ENCODE data around the gene HBP1.
"Not testable (repeated sequence)": the region's sequence is repeated elsewhere in the genome, so short reads cannot be mapped to it uniquely, and the experiment has no call there.

HBP1 gene

GRCh38 chr7:107232568-107233090 is 63.8 kb downstream of the HBP1 start:
- DNase-seq, result no peak

- no peak for DNase-seq
Measured at GRCh38 chr7:107233174-107233573, 64.4 kb downstream of the HBP1 start.

GRCh38 chr7:107233981-107234380 is 65.2 kb downstream of the HBP1 start:
- DNase-seq, result no peak

DNA sequence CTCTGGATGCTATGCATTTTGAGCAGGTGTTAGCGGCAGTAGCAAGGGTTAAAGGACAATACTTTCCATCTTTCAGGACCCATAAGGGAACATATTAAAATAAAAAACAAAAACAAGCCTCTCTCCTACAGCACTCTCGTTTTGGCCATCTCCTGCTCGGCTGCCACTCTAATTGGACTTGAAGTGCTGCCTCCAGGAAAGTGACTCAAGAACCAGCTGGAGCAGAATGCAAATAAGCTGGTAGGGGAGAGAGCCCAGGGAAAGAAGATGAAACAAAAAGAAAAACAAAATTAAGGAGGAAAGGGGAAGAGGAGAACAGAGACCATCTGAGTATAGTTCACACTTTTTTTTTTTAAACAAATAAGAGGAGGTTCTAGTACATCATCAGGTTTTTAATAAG is 65.6 kb downstream of the HBP1 start:
- no peak for DNase-seq

GRCh38 chr7:107236862-107237261 is 68.1 kb downstream of the HBP1 start:
- DNase-seq, result no peak

DNA sequence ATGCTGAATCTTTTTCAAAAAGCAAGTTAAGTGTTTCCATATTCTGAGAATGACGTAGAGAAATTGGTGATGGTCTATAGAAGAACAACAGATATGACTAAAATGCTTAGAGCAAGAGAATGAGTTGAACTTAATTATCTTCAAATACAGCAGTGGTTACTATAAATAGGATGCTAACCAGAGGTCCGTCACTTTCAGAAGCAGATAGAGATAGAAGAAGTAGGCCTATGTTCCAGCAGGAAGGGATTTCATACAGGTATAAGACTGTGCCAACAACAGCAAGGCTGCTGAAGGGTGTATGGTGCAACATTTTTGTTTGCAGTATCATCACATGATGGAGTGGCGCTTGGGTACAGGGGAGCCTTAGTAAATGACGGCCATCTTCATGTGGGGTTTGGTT is 68.6 kb downstream of the HBP1 start:
- DNase-seq, result no peak

DNA sequence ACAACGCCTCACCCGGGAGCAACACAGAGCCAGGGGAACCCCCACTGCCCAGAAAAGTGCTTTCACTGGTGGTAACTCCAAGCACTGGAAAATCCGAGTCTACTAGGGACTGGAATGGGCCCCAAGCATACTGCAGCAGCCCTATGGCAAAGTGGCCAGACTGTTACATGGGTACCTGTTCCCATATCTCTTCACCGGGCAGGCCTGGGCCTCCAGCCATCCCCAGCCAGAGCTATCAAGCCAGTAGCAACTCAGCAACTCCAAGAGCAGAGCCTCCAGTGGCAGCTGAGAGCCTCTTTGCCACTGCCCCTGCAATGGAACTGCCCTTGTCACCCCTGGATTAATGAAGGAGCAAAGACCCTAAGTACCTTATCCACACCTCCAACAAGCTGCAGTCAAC is 73.5 kb downstream of the HBP1 start:
- DNase-seq, result no peak

- DNase-seq, result no peak
Measured at GRCh38 chr7:107244613-107245012, 75.8 kb downstream of the HBP1 start.

DNA sequence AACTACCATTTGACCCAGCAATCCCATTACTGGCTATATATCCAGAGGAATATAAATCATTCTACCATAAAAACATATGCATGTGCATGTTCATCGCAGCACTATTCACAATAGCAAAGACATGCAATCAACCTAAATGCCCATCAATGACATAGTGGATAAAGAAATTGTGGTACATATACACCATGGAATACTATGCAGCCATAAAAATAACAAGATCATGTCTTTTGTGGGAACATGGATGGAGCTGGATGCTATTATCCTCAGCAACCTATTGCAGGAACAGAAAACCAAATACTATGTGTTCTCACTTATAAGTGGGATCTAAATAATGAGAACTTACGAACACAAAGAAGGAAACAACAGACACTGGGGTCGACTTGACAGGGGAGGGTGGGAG is 78.0 kb downstream of the HBP1 start:
- not testable (repeated sequence) for DNase-seq

DNA sequence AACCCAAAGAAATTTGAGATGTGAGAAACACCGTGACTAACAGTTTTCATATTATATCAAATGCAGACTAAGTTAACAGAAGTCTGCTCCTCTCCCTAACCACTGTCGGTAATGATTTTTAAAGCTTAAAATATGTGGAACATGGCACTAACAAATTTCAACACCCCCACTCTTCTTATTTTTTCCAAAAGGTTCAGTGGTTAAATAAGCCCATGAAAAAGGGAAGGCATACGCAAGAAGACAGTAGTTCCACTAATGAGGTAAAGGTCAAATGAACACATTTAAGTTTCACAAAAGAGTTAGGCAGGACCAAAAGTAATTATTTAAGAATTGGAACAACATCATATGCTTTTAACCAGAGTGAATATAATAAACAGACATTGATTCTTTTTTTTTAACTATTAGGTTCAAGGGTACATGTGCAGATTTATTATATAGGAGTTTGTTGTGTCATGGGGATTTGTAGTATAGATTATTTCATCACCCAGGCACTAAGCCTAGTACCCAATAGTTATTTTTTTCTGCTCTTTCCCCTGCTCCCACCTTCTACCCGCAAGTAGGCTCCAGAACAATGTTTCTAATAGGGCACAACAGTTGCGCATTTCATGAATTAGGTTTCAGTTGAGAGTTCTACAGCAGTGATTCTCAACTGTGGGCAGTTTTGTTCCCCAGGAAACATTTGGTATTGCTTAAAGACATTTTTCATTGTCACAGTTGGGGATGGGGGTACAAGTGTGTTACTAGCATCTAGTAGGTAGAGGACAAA is 79.9 kb downstream of the HBP1 start:
- DNase-seq, result no peak

GRCh38 chr7:107251963-107252362 is 83.2 kb downstream of the HBP1 start:
- DNase-seq, result no peak

All from 8988T (cell line).